Activated CD4-positive, alpha-beta memory T cell treated with anti-CD3 and anti-CD28 coated beads for 36 hours (primary cell): ENCODE data around the gene EPB41L5. TPM values are rescaled to one million over a fixed set of nuclear protein-coding genes. Genes with fewer than 3 reads are reported as not detected.
"Not testable (repeated sequence)": the region's sequence is repeated elsewhere in the genome, so short reads cannot be mapped to it uniquely, and the experiment has no call there.

Experiments used
- CTCF ChIA-PET: fragments of 350-600 bp; sonication (Branson Sonifier 250); formaldehyde crosslinking; loops from one replicate; lab custom pipeline; 2021; ENCODE audit warnings: antibody characterized with exemption, inconsistent platforms; lab: Charles Lee
- POLR2A ChIA-PET: fragments of 350-600 bp; sonication (Branson Sonifier 250); formaldehyde crosslinking; loops from one replicate; lab custom pipeline; 2021; ENCODE audit warnings: antibody characterized with exemption; lab: Charles Lee
- DNase-seq: peaks from one replicate; pipeline ENCODE4 v3.0.0-alpha.2; 2020
- H3K27ac Mint-ChIP-seq: one replicate; pipeline ENCODE4 v1.8.0; 2021; ENCODE audit warnings: mixed read lengths
- H3K27me3 Mint-ChIP-seq: one replicate; pipeline ENCODE4 v1.8.0; 2021; ENCODE audit warnings: mixed read lengths
- H3K36me3 Mint-ChIP-seq: one replicate; pipeline ENCODE4 v1.8.0; 2021; ENCODE audit warnings: mixed read lengths
- H3K4me1 Mint-ChIP-seq: one replicate; pipeline ENCODE4 v1.8.0; 2021; ENCODE audit warnings: low read depth, mixed read lengths
- H3K4me3 Mint-ChIP-seq: one replicate; pipeline ENCODE4 v1.8.0; 2021; ENCODE audit warnings: mild to moderate bottlenecking, mixed read lengths
- H3K9me3 Mint-ChIP-seq: one replicate; pipeline ENCODE4 v1.8.0; 2021; ENCODE audit warnings: mixed read lengths
- intact Hi-C: fragments of 100-400 bp; cut with micrococcal nuclease; formaldehyde crosslinking; loops from one replicate; pipeline ENCODE4 v1.15.1; 2023
- total RNA-seq, 2 experiments: library from RNA; stranded (reverse); gene quantifications; one replicate each; pipeline ENCODE4 v1.2.3, GENCODE V29; 2021

The EPB41L5 gene
- total RNA-seq, 2 experiments from 2014 or later = 2.5 to 2.7 TPM

DNA sequence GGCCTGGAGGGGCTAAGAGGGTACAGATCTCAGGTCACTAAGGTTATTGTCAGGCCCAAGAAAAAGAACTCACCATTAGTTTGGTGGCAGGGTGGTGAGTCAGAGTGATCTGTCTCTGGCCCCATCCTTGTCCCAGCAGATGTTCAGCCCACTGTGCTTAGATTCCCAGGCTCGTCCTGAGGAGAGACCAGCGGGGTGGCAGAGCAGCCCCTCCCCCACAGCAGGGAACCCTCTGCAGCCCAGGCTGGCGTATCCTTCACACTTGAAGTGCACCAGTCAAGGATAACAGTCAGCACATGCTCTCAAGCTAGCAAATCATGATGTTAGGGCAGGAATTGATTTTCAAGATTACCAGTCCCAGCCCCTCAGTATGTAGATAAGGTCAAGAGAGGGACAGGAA lies 167.2 kb downstream of the EPB41L5 start:
- CTCF ChIA-PET = no interaction called here
- no peak overlapping the region for H3K27ac Mint-ChIP-seq
- intact Hi-C loops = no loop called here

DNA sequence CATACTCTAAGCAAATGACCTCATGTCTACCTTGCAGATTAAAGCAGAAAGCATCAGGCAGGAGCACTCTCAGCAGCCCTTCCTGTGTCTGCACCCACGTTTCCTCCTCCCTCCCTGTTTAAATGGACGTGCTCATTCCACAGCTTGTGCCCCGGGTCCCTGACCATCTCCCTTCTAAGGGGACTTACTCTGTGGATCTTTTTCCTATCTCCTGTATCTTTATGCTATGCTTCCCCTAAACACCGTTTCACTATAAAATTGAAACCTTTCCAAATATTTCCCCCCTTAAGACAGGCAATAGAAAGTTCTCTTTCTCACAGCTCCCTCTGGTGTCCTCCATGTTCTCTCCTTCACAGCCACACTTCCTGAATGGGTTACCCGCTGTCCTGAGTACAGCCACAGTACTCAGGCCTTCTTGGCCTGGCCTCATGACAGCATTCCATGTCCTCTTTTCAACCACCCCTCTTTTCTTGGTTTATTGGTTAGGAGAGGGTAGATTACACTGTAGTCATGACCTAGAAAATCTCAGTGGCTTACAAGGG lies 169.2 kb downstream of the EPB41L5 start:
- Mint-ChIP-seq H3K4me3 (no peak overlapping the region), H3K36me3 (no peaks in the 10 kb centered on the region), H3K27ac (peak overlapping the region; percentile 50), H3K27me3 (no peaks in the 10 kb centered on the region), H3K9me3 (no peaks in the 10 kb centered on the region), H3K4me1 (peaks cover 36% of the 10 kb centered on the region)
- DNase-seq = peak; percentile 25
- intact Hi-C loops = no loop called here
- ChIA-PET POLR2A (no interaction called here), CTCF (interaction anchor here (0.6 to 1.1 kb wide), 2 partner anchors 131 to 503 kb away, joined by 3 read pairs; partner anchors contain the start of gene TMEM177)

More for the DNA sequence above, 167.2 kb downstream of the EPB41L5 start:
- POLR2A ChIA-PET = no interaction called here
- Mint-ChIP-seq H3K36me3 (no peaks in the 10 kb centered on the region), H3K9me3 (no peaks in the 10 kb centered on the region), H3K4me3 (no peak overlapping the region), H3K4me1 (peaks cover 51% of the 10 kb centered on the region), H3K27me3 (no peaks in the 10 kb centered on the region)
- DNase-seq = no peak

DNA sequence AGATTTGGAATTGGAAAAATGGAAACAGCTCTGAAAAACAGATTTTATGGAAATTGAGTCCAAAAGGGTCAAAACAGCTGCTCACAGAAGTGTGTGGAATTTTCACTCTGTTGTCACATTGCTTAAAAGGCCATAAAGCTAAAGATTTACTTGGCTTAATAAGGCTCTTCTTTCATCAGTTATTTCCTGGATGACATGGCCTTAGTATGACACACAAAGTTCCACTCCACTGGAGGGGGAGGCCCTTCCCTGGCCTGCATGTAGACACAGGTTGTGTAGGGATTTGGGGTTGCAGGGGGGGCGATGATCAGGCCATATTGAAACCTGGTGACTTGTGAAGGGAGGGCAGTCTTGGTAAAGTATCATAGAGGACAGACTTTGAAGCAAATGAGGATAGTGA lies 176.3 kb downstream of the EPB41L5 start:
- intact Hi-C loops = no loop called here
- Mint-ChIP-seq H3K9me3 (peaks cover 18% of the 10 kb centered on the region), H3K36me3 (peaks cover 9% of the 10 kb centered on the region), H3K27ac (no peak overlapping the region), H3K4me1 (no peaks in the 10 kb centered on the region), H3K4me3 (no peak overlapping the region), H3K27me3 (no peaks in the 10 kb centered on the region)
- CTCF ChIA-PET = no interaction called here
- DNase-seq = no peak
- POLR2A ChIA-PET = no interaction called here

DNA sequence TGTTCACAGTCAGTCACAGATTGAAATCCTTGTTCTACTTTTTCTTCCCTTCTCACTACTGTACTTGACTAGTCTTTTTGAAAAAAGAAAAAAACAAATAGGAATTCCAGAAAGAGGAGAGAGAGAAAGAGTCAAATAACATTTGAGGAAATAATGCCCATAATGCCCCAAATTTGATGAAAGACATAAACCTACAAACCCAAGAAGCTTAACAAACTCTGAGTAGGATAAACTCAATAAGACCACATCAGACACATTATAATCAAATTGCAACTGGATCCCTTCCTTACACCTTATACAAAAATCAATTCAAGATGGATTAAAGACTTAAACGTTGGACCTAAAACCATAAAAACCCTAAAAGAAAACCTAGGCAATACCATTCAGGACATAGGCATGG lies 179.4 kb downstream of the EPB41L5 start:
- intact Hi-C loops = no loop called here
- Mint-ChIP-seq H3K27me3 (no peaks in the 10 kb centered on the region), H3K4me3 (no peak overlapping the region)

DNA sequence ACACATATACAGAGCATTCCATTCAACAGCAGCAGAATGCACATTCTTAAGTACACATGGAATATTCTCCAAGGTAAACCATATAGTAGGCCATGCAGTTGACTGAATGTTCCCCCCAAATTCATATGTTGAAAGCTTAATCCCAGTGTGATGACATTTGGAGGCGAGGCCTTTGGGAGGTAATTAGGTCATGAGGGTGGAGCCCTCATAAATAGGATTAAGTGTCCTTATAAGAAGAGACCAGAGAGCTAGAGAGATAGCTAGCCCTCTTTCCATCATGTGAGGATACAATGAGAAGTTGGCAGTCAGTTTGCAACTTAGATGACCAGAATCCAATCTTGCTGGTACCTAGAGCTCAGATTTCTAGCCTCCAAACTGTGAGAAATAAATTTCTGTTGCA lies 182.7 kb downstream of the EPB41L5 start:
- POLR2A ChIA-PET = no interaction called here
- Mint-ChIP-seq H3K36me3 (peaks cover 14% of the 10 kb centered on the region), H3K4me1 (no peaks in the 10 kb centered on the region), H3K9me3 (peaks cover 29% of the 10 kb centered on the region), H3K27ac (no peak overlapping the region), H3K4me3 (no peak overlapping the region), H3K27me3 (no peaks in the 10 kb centered on the region)
- DNase-seq = no peak
- intact Hi-C loops = no loop called here
- CTCF ChIA-PET = interaction anchor here (1.1 kb wide), 1 partner anchor 20 kb away, joined by 5 read pairs; no protein-coding TSS in a partner anchor

More for the DNA sequence above, 179.4 kb downstream of the EPB41L5 start:
- ChIA-PET CTCF (no interaction called here), POLR2A (no interaction called here)
- Mint-ChIP-seq H3K36me3 (peaks cover 9% of the 10 kb centered on the region), H3K27ac (no peak overlapping the region), H3K9me3 (peaks cover 21% of the 10 kb centered on the region), H3K4me1 (no peaks in the 10 kb centered on the region)
- no peak for DNase-seq

DNA sequence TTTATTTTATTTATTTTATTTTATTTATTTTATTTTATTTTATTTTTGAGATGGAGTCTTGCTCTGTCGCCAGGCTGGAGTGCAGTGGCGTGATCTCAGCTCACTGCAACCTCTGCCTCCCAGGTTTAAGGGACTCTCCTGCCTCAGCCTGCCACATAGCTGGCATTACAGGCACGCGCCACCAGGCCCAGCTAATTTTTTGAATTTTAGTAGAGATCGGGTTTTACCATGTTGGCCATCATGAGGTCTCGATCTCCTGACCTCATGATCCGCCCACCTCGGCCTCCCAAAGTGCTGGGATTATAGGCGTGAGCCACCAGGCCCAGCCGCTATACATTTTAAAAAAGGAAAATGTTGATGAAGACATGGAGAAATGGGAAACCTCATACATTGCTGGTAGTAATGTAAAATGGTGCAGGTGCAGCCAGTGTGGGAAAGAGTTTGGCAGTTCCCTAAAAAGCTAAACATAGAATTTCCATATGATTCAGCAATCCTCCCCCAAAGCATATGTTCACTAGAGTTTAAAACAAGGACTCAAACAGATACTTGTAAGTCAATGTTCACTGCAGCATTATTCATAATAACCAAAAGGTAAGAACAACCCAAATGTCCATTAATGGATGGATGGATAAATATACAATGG lies 187.1 kb downstream of the EPB41L5 start:
- H3K4me3 Mint-ChIP-seq, POLR2A ChIA-PET: not testable (repeated sequence)
- CTCF ChIA-PET = interaction anchor here (0.9 to 1.4 kb wide), 2 partner anchors 23 to 113 kb away, joined by 3 to 7 read pairs; no protein-coding TSS in a partner anchor

DNA sequence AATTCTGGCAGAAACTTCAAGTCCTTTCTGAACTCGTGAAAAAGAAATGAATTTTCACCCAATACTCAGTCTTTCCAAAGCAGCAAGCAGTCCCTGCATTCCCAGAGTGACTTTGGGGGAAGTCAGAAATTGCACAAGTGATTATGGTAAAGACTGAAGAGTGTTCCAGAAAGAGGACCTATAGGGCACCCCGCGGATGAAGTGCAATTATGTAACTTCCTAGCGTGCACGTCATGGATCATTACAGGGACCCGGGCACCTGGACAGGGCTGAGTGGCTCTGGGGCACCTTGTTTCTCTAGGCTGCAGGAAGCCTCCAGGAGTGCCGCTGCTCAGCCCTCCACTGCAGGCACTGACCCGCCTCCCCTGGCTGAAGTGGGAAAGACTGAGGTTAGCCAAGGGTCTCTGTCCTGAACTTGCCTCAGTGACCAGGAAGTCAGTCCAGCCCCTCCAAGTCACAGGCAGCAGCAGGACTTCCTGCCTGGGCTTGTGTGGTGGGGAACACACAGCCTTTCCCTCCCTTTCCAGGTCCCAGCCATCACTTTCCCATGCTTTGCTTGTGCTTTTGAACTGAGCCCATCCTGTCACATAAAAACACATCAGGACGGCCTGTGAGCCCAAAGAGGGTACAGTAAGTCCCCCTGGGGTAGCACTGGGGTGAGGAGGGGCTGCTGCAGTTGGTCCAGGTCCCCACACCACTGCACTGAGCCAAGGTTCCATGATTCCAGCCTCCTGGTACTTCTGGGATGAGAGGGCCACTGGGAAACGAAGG lies 190.6 kb downstream of the EPB41L5 start:
- intact Hi-C loops = no loop called here
- no peak overlapping the region for H3K27ac Mint-ChIP-seq
- CTCF ChIA-PET = interaction anchor here (0.8 to 2.3 kb wide), 3 partner anchors 29 to 111 kb away, joined by 3 to 9 read pairs (median 4); no protein-coding TSS in a partner anchor
- no peaks in the 10 kb centered on the region for H3K4me1 Mint-ChIP-seq
- no peaks in the 10 kb centered on the region for H3K27me3 Mint-ChIP-seq
- H3K9me3 Mint-ChIP-seq = peaks cover 4% of the 10 kb centered on the region
- POLR2A ChIA-PET = no interaction called here
- no peak overlapping the region for H3K4me3 Mint-ChIP-seq
- H3K36me3 Mint-ChIP-seq = peaks cover 2% of the 10 kb centered on the region
- no peak for DNase-seq

More for the DNA sequence above, 187.1 kb downstream of the EPB41L5 start:
- peaks cover 11% of the 10 kb centered on the region for H3K9me3 Mint-ChIP-seq
- H3K27ac Mint-ChIP-seq, H3K36me3 Mint-ChIP-seq, H3K27me3 Mint-ChIP-seq, intact Hi-C loops, H3K4me1 Mint-ChIP-seq, DNase-seq: not testable (repeated sequence)

DNA sequence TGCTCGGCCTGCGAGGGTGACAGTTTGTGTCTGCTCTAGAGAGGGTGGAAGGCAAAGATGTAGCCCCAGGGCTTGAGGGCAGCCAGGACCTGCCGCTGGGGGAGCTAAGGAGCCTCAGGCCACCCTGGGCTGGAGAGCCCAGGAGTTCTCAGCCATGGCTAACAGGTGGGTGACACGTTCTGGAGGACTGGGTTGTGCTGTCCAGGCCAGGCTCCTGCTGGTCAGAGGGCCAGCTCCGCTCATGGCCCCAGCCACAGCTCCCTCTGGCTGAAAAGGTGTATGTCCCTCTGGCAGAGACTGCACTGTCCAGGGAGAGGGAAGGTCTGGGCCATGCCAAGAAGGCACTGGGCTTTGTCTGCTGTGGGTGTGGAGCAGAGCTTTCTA lies 191.1 kb downstream of the EPB41L5 start:
- Mint-ChIP-seq H3K36me3 (no peaks in the 10 kb centered on the region), H3K27ac (no peak overlapping the region), H3K4me1 (no peaks in the 10 kb centered on the region), H3K4me3 (no peak overlapping the region), H3K27me3 (no peaks in the 10 kb centered on the region), H3K9me3 (no peaks in the 10 kb centered on the region)
- ChIA-PET CTCF (interaction anchor here (0.8 kb wide), 2 partner anchors 109 to 111 kb away, joined by 3 to 4 read pairs; no protein-coding TSS in a partner anchor), POLR2A (no interaction called here)
- intact Hi-C loops = no loop called here
- no peak for DNase-seq

DNA sequence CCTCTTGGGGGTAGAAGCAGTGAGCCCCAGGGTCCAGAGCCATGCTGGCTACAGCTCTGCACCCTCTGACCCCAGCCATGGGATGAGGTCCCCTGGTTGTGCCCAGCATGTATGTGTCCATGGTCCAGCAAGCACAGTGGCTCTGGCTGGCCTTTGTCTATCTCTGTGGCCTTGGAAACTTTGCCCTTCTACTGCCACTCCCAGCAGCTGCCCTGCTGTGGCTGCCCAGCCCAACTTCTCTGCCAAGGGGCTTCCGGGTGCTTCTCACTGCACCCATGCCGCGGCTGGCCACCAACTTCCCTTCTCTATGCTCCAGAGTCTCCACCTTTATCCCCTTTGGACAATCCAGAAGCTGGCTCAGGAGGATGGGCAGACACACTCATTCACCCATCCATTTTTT lies 191.5 kb downstream of the EPB41L5 start:
- POLR2A ChIA-PET = no interaction called here
- Mint-ChIP-seq H3K4me3 (no peak overlapping the region), H3K9me3 (no peaks in the 10 kb centered on the region), H3K27ac (no peak overlapping the region), H3K27me3 (no peaks in the 10 kb centered on the region), H3K36me3 (no peaks in the 10 kb centered on the region), H3K4me1 (no peaks in the 10 kb centered on the region)
- intact Hi-C loops = no loop called here
- CTCF ChIA-PET = interaction anchor here (0.8 to 3.0 kb wide), 3 partner anchors 109 to 110 kb away, joined by 3 to 17 read pairs (median 4); no protein-coding TSS in a partner anchor
- no peak for DNase-seq

DNA sequence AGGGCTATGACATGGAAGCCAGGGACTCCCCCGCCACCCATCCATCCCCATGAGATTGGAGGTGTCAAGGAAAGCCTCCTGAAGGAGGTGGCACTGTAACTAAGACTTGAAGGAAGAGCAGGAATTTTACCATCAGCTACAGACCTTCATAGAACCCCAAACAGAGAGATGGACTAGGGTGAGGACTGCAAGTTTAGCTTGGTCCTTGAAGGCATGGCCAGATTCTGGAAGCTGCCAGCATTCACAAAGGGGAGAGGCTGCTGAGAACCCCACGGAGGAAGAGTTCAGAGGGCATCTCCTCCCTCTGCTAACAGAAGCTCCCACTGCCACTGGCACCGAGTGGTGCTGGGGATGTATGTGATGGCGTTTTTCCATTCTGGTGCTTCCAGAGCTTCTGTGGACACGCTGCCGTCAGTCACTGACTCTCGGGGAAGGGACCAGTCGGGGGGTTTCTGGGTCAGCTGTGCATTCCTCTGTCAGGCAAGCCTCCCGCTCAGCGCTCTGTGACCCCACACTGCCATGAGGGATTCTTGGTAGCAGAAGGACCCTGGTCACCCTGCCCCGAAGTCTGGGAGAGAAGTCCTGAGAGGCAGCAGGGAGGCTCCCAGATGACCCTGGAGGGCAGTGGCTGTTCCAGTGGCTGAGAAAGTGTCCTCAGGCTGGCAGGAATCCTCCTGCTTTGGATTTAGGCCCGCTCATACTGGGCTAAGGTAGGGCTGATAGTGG lies 192.2 kb downstream of the EPB41L5 start:
- H3K27ac Mint-ChIP-seq = no peak overlapping the region
- POLR2A ChIA-PET = no interaction called here
- H3K9me3 Mint-ChIP-seq = no peaks in the 10 kb centered on the region
- no peaks in the 10 kb centered on the region for H3K27me3 Mint-ChIP-seq
- no peak overlapping the region for H3K4me3 Mint-ChIP-seq
- no peak for DNase-seq
- intact Hi-C loops = no loop called here
- H3K36me3 Mint-ChIP-seq = no peaks in the 10 kb centered on the region
- H3K4me1 Mint-ChIP-seq = no peaks in the 10 kb centered on the region
- CTCF ChIA-PET = interaction anchor here (1.0 to 3.0 kb wide), 2 partner anchors 30 to 108 kb away, joined by 4 to 17 read pairs; no protein-coding TSS in a partner anchor

DNA sequence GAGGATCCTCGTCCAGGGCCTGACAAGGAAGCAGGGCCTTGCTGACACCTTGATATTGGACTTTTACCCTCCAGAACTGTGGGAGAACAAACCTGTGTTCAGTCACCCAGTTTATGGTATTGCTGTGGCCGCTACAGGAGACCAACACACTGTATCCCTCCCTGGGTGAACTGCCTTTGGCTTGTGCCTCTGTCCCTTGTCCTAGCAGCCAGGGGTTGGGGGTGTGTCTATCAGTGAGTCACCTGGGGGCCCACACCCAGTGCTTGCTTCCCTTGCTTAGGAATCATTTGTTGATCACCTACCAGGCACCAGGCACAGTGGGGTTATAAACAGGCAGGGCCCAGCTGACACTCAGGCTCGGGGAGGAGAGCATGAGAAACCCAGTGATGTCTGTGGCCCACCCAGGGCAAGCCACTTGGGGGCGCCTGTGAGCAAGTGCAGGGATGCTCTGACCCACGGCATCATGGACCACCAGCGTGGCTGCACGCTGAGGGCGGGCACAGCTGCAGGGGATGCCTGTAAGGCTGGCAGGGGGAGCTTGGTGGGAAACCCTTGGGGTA lies 193.2 kb downstream of the EPB41L5 start:
- CTCF ChIA-PET = interaction anchor here (0.6 to 3.0 kb wide), 6 partner anchors 9 to 502 kb away, joined by 3 to 17 read pairs (median 4); no protein-coding TSS in a partner anchor
- peak; percentile 66 for DNase-seq
- H3K9me3 Mint-ChIP-seq = no peaks in the 10 kb centered on the region
- H3K27me3 Mint-ChIP-seq = no peaks in the 10 kb centered on the region
- no peak overlapping the region for H3K4me3 Mint-ChIP-seq
- intact Hi-C loops = loop anchor here (1.0 kb wide), 1 partner anchor 107 kb away; no protein-coding TSS in a partner anchor
- no peaks in the 10 kb centered on the region for H3K36me3 Mint-ChIP-seq
- H3K4me1 Mint-ChIP-seq = no peaks in the 10 kb centered on the region
- H3K27ac Mint-ChIP-seq = no peak overlapping the region
- POLR2A ChIA-PET = no interaction called here
